Measurements from ENCODE around the gene AGXT.
"Not testable (repeated sequence)": the region's sequence is repeated elsewhere in the genome, so short reads cannot be mapped to it uniquely, and the experiment has no call there.

Gene AGXT

GRCh38 chr2:240839152-240840143 lies 29.2 kb upstream of the AGXT start:
- no peak for DNase-seq (ENCODE audit: extremely low read depth in 1 of 2, low read depth in 1 of 2)

GRCh38 chr2:240840435-240841060 lies 28.1 kb upstream of the AGXT start:
- DNase-seq (ENCODE audit: extremely low read depth in 1 of 2, low read depth in 1 of 2), result no peak

GRCh38 chr2:240846309-240846708 lies 22.3 kb upstream of the AGXT start:
- not testable (repeated sequence) for DNase-seq (ENCODE audit: extremely low read depth in 1 of 2, low read depth in 1 of 2)

GRCh38 chr2:240846873-240847595 lies 21.6 kb upstream of the AGXT start:
- DNase-seq (ENCODE audit: extremely low read depth in 1 of 2, low read depth in 1 of 2), result no peak

- DNase-seq (ENCODE audit: extremely low read depth in 1 of 2, low read depth in 1 of 2), result no peak
Observed at GRCh38 chr2:240847817-240848216, 20.8 kb upstream of the AGXT start.

GRCh38 chr2:240848900-240849680 lies 19.5 kb upstream of the AGXT start:
- DNase-seq (ENCODE audit: extremely low read depth in 1 of 2, low read depth in 1 of 2), result no peak

GRCh38 chr2:240850026-240850425 lies 18.6 kb upstream of the AGXT start:
- no peak for DNase-seq (ENCODE audit: extremely low read depth in 1 of 2, low read depth in 1 of 2)

GRCh38 chr2:240850756-240851077 lies 17.9 kb upstream of the AGXT start:
- DNase-seq (ENCODE audit: extremely low read depth in 1 of 2, low read depth in 1 of 2), result no peak

- DNase-seq (ENCODE audit: extremely low read depth in 1 of 2, low read depth in 1 of 2), result peak; percentile 67 to 77
Observed at GRCh38 chr2:240851078-240851991, 17.3 kb upstream of the AGXT start.

- no peak for DNase-seq (ENCODE audit: extremely low read depth in 1 of 2, low read depth in 1 of 2)
Observed at GRCh38 chr2:240852671-240853314, 15.8 kb upstream of the AGXT start.

GRCh38 chr2:240855670-240856069 lies 13.0 kb upstream of the AGXT start:
- DNase-seq (ENCODE audit: extremely low read depth in 1 of 2, low read depth in 1 of 2), result no peak

- DNase-seq (ENCODE audit: extremely low read depth in 1 of 2, low read depth in 1 of 2), result no peak
Observed at GRCh38 chr2:240856151-240856980, 12.3 kb upstream of the AGXT start.

- no peak for DNase-seq (ENCODE audit: extremely low read depth in 1 of 2, low read depth in 1 of 2)
Observed at GRCh38 chr2:240857039-240858008, 11.3 kb upstream of the AGXT start.

GRCh38 chr2:240858321-240858720 lies 10.3 kb upstream of the AGXT start:
- DNase-seq (ENCODE audit: extremely low read depth in 1 of 2, low read depth in 1 of 2), result no peak

GRCh38 chr2:240858871-240859270 lies 9.8 kb upstream of the AGXT start:
- no peak for DNase-seq (ENCODE audit: extremely low read depth in 1 of 2, low read depth in 1 of 2)

- DNase-seq (ENCODE audit: extremely low read depth in 1 of 2, low read depth in 1 of 2), result no peak
Observed at GRCh38 chr2:240861547-240861946, 7.1 kb upstream of the AGXT start.

- no peak for DNase-seq (ENCODE audit: extremely low read depth in 1 of 2, low read depth in 1 of 2)
Observed at GRCh38 chr2:240864475-240864874, 4.1 kb upstream of the AGXT start.

Data from activated CD8-positive, alpha-beta memory T cell treated with anti-CD3 and anti-CD28 coated beads for 1 hour (primary cell).